ENCODE measurements around the gene GRID1.
"Not testable (repeated sequence)": the region's sequence is repeated elsewhere in the genome, so short reads cannot be mapped to it uniquely, and the experiment has no call there.

The GRID1 gene

GRCh38 chr10:86179153-86179524 lies 187.5 kb downstream of the GRID1 start:
- no peak for DNase-seq

GRCh38 chr10:86178401-86179152 lies 188.0 kb downstream of the GRID1 start:
- no peak for DNase-seq

GRCh38 chr10:86177537-86178155 lies 188.9 kb downstream of the GRID1 start:
- no peak for DNase-seq

- DNase-seq = no peak
Observed at GRCh38 chr10:86176850-86177536, 189.6 kb downstream of the GRID1 start.

GRCh38 chr10:86175476-86175875 lies 191.1 kb downstream of the GRID1 start:
- not testable (repeated sequence) for DNase-seq

- no peak for DNase-seq
Observed at GRCh38 chr10:86172301-86172700, 194.3 kb downstream of the GRID1 start.

GRCh38 chr10:86170255-86171108 lies 196.1 kb downstream of the GRID1 start:
- no peak for DNase-seq

GRCh38 chr10:86169506-86170254 lies 196.9 kb downstream of the GRID1 start:
- no peak for DNase-seq

- DNase-seq = no peak
Observed at GRCh38 chr10:86169066-86169465, 197.5 kb downstream of the GRID1 start.

- DNase-seq = no peak
Observed at GRCh38 chr10:86168256-86168655, 198.3 kb downstream of the GRID1 start.

- DNase-seq = no peak
Observed at GRCh38 chr10:86167762-86168128, 198.8 kb downstream of the GRID1 start.

- DNase-seq = no peak
Observed at GRCh38 chr10:86167121-86167761, 199.4 kb downstream of the GRID1 start.

GRCh38 chr10:86165666-86166065 lies 200.9 kb downstream of the GRID1 start:
- no peak for DNase-seq

GRCh38 chr10:86164960-86165630 lies 201.5 kb downstream of the GRID1 start:
- DNase-seq = no peak

- DNase-seq = no peak
Observed at GRCh38 chr10:86164174-86164774, 202.3 kb downstream of the GRID1 start.

GRCh38 chr10:86163522-86164173 lies 202.9 kb downstream of the GRID1 start:
- no peak for DNase-seq

- no peak for DNase-seq
Observed at GRCh38 chr10:86162696-86163400, 203.7 kb downstream of the GRID1 start.

GRCh38 chr10:86162036-86162435 lies 204.6 kb downstream of the GRID1 start:
- DNase-seq = no peak

- DNase-seq = no peak
Observed at GRCh38 chr10:86160890-86161585, 205.6 kb downstream of the GRID1 start.

Data from CD4-positive, alpha-beta T cell treated with Interleukin-1 beta for 1 hour (primary cell).